ENCODE data around the gene SLC25A21.

DNA sequence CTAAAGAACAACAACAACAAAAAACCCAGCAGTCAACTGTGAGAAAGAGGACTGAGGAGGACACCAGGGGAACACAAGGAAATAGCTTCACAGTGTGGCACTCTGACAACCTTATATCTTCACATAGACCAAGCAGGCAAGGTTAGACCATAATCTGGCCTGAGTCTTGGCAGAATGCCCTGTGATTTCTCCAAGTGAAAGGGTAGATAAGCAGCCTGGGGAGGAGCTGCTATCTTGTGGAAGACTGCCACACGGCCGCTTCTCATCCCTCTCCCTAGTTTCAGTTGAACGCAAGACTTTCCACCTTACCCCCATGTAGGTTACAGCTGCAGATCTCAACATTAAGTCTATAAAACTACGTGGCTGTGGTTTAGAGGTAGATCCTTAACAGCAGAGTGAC is 3.7 kb downstream of the SLC25A21 start:
- TF ChIP-seq, protein P1, sequence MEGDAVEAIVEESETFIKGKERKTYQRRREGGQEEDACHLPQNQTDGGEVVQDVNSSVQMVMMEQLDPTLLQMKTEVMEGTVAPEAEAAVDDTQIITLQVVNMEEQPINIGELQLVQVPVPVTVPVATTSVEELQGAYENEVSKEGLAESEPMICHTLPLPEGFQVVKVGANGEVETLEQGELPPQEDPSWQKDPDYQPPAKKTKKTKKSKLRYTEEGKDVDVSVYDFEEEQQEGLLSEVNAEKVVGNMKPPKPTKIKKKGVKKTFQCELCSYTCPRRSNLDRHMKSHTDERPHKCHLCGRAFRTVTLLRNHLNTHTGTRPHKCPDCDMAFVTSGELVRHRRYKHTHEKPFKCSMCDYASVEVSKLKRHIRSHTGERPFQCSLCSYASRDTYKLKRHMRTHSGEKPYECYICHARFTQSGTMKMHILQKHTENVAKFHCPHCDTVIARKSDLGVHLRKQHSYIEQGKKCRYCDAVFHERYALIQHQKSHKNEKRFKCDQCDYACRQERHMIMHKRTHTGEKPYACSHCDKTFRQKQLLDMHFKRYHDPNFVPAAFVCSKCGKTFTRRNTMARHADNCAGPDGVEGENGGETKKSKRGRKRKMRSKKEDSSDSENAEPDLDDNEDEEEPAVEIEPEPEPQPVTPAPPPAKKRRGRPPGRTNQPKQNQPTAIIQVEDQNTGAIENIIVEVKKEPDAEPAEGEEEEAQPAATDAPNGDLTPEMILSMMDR (IDR thresholded peaks at IDR 0.05), result no peak
- TF ChIP-seq POLR2A (IDR thresholded peaks at IDR 0.05), result no peak

Measured in esophagus squamous epithelium (tissue), 4 donors.